HepG2 (cell line): ENCODE data around the gene BPIFA1. TPM values are rescaled to one million over a fixed set of nuclear protein-coding genes. Genes with fewer than 3 reads are reported as not detected.

Experiments
- BORCS8-MEF2B ChIP-seq: sonication (generic); formaldehyde crosslinking; IDR thresholded peaks from 2 replicates; pipeline ENCODE4 v1.8.0; 2022; ENCODE audit warnings: mild to moderate bottlenecking, missing genetic modification reagents
- EP300 ChIP-seq, 3 experiments: sonication (generic) in 1 of 3; formaldehyde crosslinking in 1 of 3; IDR thresholded peaks; 2 replicates each; pipeline versions ENCODE4 v1.5.1 to v1.6.1; 2011 to 2020; ENCODE audit warnings: low read depth in 2 of 3, low read length in 2 of 3, borderline replicate concordance in 1 of 3, improper control_type of control experiment in 1 of 3, mild to moderate bottlenecking in 1 of 3, missing genetic modification reagents in 1 of 3, moderate library complexity in 1 of 3
- ETV5 ChIP-seq: IDR thresholded peaks from 2 replicates; pipeline ENCODE4 v1.6.1; 2018; ENCODE audit warnings: missing biosample characterization, missing genetic modification reagents, inconsistent platforms, borderline replicate concordance
- GATAD1 ChIP-seq: IDR thresholded peaks from 2 replicates; pipeline ENCODE4 v1.6.1; 2016; ENCODE audit warnings: missing genetic modification reagents, missing compliant biosample characterization
- HES4 ChIP-seq: sonication (generic); formaldehyde crosslinking; IDR thresholded peaks from 2 replicates; pipeline ENCODE4 v1.9.0; 2021; ENCODE audit warnings: mild to moderate bottlenecking, missing genetic modification reagents, borderline replicate concordance
- HIC2 ChIP-seq: sonication (generic); formaldehyde crosslinking; IDR thresholded peaks from 2 replicates; pipeline ENCODE4 v1.9.0; 2022; ENCODE audit warnings: low read depth, missing genetic modification reagents
- MBD4 ChIP-seq: IDR thresholded peaks from 2 replicates; pipeline ENCODE4 v1.6.1; 2012; ENCODE audit warnings: low read length, inconsistent platforms, borderline replicate concordance
- MTA1 ChIP-seq: sonication (generic); formaldehyde crosslinking; IDR thresholded peaks from 2 replicates; pipeline ENCODE4 v1.4.0; 2020; ENCODE audit warnings: missing genetic modification reagents, mild to moderate bottlenecking, borderline replicate concordance
- PAWR ChIP-seq: sonication (generic); formaldehyde crosslinking; IDR thresholded peaks from 2 replicates; pipeline ENCODE4 v1.4.0; 2020; ENCODE audit warnings: missing genetic modification reagents, mild to moderate bottlenecking, borderline replicate concordance
- PHF8 ChIP-seq: sonication (generic); formaldehyde crosslinking; IDR thresholded peaks from 2 replicates; pipeline ENCODE4 v1.5.0; 2020; ENCODE audit warnings: missing genetic modification reagents
- TMF1 ChIP-seq: sonication (generic); formaldehyde crosslinking; IDR thresholded peaks from 2 replicates; pipeline ENCODE4 v1.8.1; 2022; ENCODE audit warnings: low read depth, missing genetic modification reagents
- TOPORS ChIP-seq: sonication (generic); formaldehyde crosslinking; IDR thresholded peaks from 2 replicates; pipeline ENCODE4 v1.8.0; 2023; ENCODE audit warnings: mild to moderate bottlenecking, missing genetic modification reagents
- TRAFD1 ChIP-seq: sonication (generic); formaldehyde crosslinking; IDR thresholded peaks from 2 replicates; pipeline ENCODE4 v1.5.1; 2020; ENCODE audit warnings: missing genetic modification reagents, mild to moderate bottlenecking, borderline replicate concordance
- XRCC5 ChIP-seq: fragments of 200-400 bp; formaldehyde crosslinking; optimal IDR thresholded peaks from 2 replicates; pipeline ENCODE3; 2017; ENCODE audit warnings: mild to moderate bottlenecking, low read length
- ZBTB20 ChIP-seq: sonication (generic); formaldehyde crosslinking; IDR thresholded peaks from 2 replicates; pipeline ENCODE4 v1.8.1; 2023; ENCODE audit warnings: missing genetic modification reagents, low read depth, mild to moderate bottlenecking, borderline replicate concordance
- ZNF256 ChIP-seq: sonication (generic); formaldehyde crosslinking; conservative IDR thresholded peaks from 2 replicates; pipeline ENCODE4 v1.4.0; 2020; ENCODE audit warnings: missing genetic modification reagents
- ZNF335 ChIP-seq: sonication (generic); formaldehyde crosslinking; IDR thresholded peaks from 2 replicates; pipeline ENCODE4 v1.4.0; 2020; ENCODE audit warnings: missing genetic modification reagents
- ZNF33B ChIP-seq: sonication (generic); formaldehyde crosslinking; IDR thresholded peaks from 2 replicates; pipeline ENCODE4 v1.5.1; 2020; ENCODE audit warnings: mild to moderate bottlenecking, missing genetic modification reagents
- ZNF431 ChIP-seq: sonication (generic); formaldehyde crosslinking; IDR thresholded peaks from 2 replicates; pipeline ENCODE4 v1.9.0; 2022; ENCODE audit warnings: missing genetic modification reagents, low read depth, mild to moderate bottlenecking, borderline replicate concordance
- ZNF484 ChIP-seq: sonication (generic); formaldehyde crosslinking; IDR thresholded peaks from 2 replicates; pipeline ENCODE4 v1.5.1; 2020; ENCODE audit warnings: mild to moderate bottlenecking, low read depth, missing genetic modification reagents, borderline replicate concordance
- ZNF563 ChIP-seq: sonication (generic); formaldehyde crosslinking; IDR thresholded peaks from 2 replicates; pipeline ENCODE4 v1.8.0; 2022; ENCODE audit warnings: mild to moderate bottlenecking, moderate library complexity, missing genetic modification reagents
- ZNF644 ChIP-seq: IDR thresholded peaks from 2 replicates; pipeline ENCODE4 v1.6.1; 2016; ENCODE audit warnings: low read depth
- ZNF709 ChIP-seq: sonication (generic); formaldehyde crosslinking; IDR thresholded peaks from 2 replicates; pipeline ENCODE4 v1.5.0; 2020; ENCODE audit warnings: mild to moderate bottlenecking, missing genetic modification reagents
- polyA plus RNA-seq, 8 experiments: library from polyadenylated mRNA; depleted of rRNA in 3 of 8; stranded (reverse) in 7 of 8; unstranded in 1 of 8; fragments of >200 nt; fragmentation: Illumina TruSeq in 4 of 8; extraction: Trizol in 4 of 8; gene quantifications; 2 replicates each; pipeline versions ENCODE4 v1.2.1 to v1.2.3, GENCODE V29; 2011 to 2016; ENCODE audit warnings: low read depth in 4 of 8, missing spikeins in 1 of 8, mixed read lengths in 1 of 8; ENCODE audit not compliant: insufficient read depth in 1 of 8
- total RNA-seq, 5 experiments: library from RNA; depleted of rRNA; stranded (reverse); fragments of >200 nt; fragmentation: Illumina TruSeq; extraction: Trizol; gene quantifications; 2 replicates each; pipeline ENCODE4 v1.2.3, GENCODE V29; 2016; ENCODE audit warnings: low read depth in 1 of 5
- TF ChIP-seq, protein P1 (sequence below): IDR thresholded peaks from 2 replicates; pipeline ENCODE4 v1.6.1; 2016; ENCODE audit warnings: mild to moderate bottlenecking

BPIFA1 gene
- total and polyA plus RNA-seq, 2 of the 13 experiments (the other 11 are each of a cell fraction or from before 2014, with no cell fraction given), result not detected

DNA sequence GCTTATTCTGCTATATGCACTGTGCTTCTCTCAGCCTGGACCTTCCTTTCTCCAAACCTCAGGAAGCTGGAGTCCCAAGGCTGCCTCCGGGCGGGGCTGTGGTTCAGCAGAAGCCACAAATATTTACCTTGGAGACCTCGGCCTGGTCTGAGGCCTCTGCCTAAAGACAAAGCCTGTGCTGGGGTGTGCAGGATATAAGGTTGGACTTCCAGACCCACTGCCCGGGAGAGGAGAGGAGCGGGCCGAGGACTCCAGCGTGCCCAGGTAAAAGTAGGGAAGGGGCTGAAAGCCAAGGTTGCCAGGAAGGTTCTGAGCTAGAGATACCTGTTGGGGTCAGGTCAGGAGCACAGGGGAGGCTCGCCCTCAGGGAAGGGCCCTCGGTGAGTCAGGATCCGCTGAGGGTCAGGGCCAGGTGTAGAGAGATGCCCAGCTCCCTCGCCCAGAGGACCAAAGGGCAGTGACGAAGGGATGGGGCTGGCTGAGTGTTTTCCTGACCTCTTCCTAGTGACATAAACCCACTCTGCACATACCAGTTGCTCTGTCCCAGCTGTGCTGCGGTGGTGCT lies 47.3 kb downstream of the BPIFA1 start, which contains the start of gene BPIFB1 (continued):
- TF ChIP-seq ETV5 (CRISPR knock-in tag) (peak; percentile 39; the same call in 1 of the 2 replicates), ZNF335 (CRISPR knock-in tag) (peak; percentile 42; the same call in 1 of the 2 replicates), ZNF484 (CRISPR knock-in tag) (0 out of 2 replicates have a peak, but pooled peaks have one; percentile 51), HIC2 (CRISPR knock-in tag) (peak; percentile 95), TRAFD1 (CRISPR knock-in tag) (no peak), ZNF431 (CRISPR knock-in tag) (no peak), PHF8 (peak; percentile 54), ZNF256 (CRISPR knock-in tag) (no peak), XRCC5 (peak; percentile 62), MTA1 (CRISPR knock-in tag) (peak; percentile 82; the same call in 1 of the 2 replicates), TOPORS (CRISPR knock-in tag) (0 out of 2 replicates have a peak, but pooled peaks have one; percentile 45), ZBTB20 (CRISPR knock-in tag) (peak; percentile 45; the same call in 1 of the 2 replicates), ZNF563 (CRISPR knock-in tag) (peak; percentile 34; the same call in 1 of the 2 replicates), ZNF644 (0 out of 2 replicates have a peak, but pooled peaks have one; percentile 6), GATAD1 (CRISPR knock-in tag) (peak; percentile 45; the same call in 1 of the 2 replicates), PAWR (CRISPR knock-in tag) (no peak), BORCS8-MEF2B (peak; percentile 87), ZNF709 (0 out of 2 replicates have a peak, but pooled peaks have one; percentile 38), MBD4 (no peak), ZNF33B (CRISPR knock-in tag) (peak; percentile 65; the same call in 1 of the 2 replicates), EP300 (IDR thresholded peaks at IDR 0.05; ENCODE audit: low read depth in 2 of 2, low read length in 2 of 2) (0 out of 4 replicates have a peak, but pooled peaks of 1 of the 2 experiments have one; percentile 16), EP300 (CRISPR knock-in tag; IDR thresholded peaks at IDR 0.05; ENCODE audit: borderline replicate concordance) (0 out of 2 replicates have a peak, but pooled peaks have one; percentile 47), HES4 (CRISPR knock-in tag) (no peak), TMF1 (0 out of 2 replicates have a peak, but pooled peaks have one; percentile 44)
- TF ChIP-seq, protein P1, sequence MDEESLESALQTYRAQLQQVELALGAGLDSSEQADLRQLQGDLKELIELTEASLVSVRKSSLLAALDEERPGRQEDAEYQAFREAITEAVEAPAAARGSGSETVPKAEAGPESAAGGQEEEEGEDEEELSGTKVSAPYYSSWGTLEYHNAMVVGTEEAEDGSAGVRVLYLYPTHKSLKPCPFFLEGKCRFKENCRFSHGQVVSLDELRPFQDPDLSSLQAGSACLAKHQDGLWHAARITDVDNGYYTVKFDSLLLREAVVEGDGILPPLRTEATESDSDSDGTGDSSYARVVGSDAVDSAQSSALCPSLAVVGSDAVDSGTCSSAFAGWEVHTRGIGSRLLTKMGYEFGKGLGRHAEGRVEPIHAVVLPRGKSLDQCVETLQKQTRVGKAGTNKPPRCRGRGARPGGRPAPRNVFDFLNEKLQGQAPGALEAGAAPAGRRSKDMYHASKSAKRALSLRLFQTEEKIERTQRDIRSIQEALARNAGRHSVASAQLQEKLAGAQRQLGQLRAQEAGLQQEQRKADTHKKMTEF (CRISPR knock-in tag), result peak; percentile 68; the same call in 1 of the 2 replicates
